ENCODE measurements around the gene SERPINA9.

Gene SERPINA9

GRCh38 chr14:94478420-94478819 is 2.4 kb upstream of the SERPINA9 start:
- Histone ChIP-seq H2AFZ (no peak overlapping the region), H3K27me3 (ENCODE audit: control insufficient read depth, insufficient read depth, low read length) (no peaks in the 10 kb centered on the region), H3K27ac (no peak overlapping the region), H3K4me2 (ENCODE audit: low read length) (no peak overlapping the region), H3K36me3 (ENCODE audit: control insufficient read depth, insufficient read depth, low read length) (no peaks in the 10 kb centered on the region), H3K9me3 (ENCODE audit: control insufficient read depth, low read length) (no peaks in the 10 kb centered on the region), H3K79me2 (no peaks in the 10 kb centered on the region), H3K9ac (no peak overlapping the region), H3K4me3 (ENCODE audit: low read depth, low read length) (no peak overlapping the region), H3K4me1 (no peaks in the 10 kb centered on the region)
- no peak for TF ChIP-seq CTCF (IDR thresholded peaks at IDR 0.05)

- Histone ChIP-seq H3K4me2 (ENCODE audit: low read length) (no peak overlapping the region), H3K27me3 (ENCODE audit: control insufficient read depth, insufficient read depth, low read length) (no peaks in the 10 kb centered on the region), H3K27ac (no peak overlapping the region), H2AFZ (no peak overlapping the region), H3K9ac (no peak overlapping the region), H3K4me1 (no peaks in the 10 kb centered on the region), H3K4me3 (ENCODE audit: low read depth, low read length) (no peak overlapping the region), H3K36me3 (ENCODE audit: control insufficient read depth, insufficient read depth, low read length) (no peaks in the 10 kb centered on the region), H3K79me2 (no peaks in the 10 kb centered on the region), H3K9me3 (ENCODE audit: control insufficient read depth, low read length) (no peaks in the 10 kb centered on the region)
- TF ChIP-seq CTCF (IDR thresholded peaks at IDR 0.05): no peak
Measured at GRCh38 chr14:94474581-94475031, 1.4 kb downstream of the SERPINA9 start.

- Histone ChIP-seq H3K27ac (no peak overlapping the region), H3K9ac (no peak overlapping the region), H2AFZ (no peak overlapping the region), H3K36me3 (ENCODE audit: control insufficient read depth, insufficient read depth, low read length) (no peaks in the 10 kb centered on the region), H3K79me2 (no peaks in the 10 kb centered on the region), H3K4me3 (ENCODE audit: low read depth, low read length) (no peak overlapping the region), H3K4me2 (ENCODE audit: low read length) (no peak overlapping the region), H3K27me3 (ENCODE audit: control insufficient read depth, insufficient read depth, low read length) (no peaks in the 10 kb centered on the region), H3K9me3 (ENCODE audit: control insufficient read depth, low read length) (no peaks in the 10 kb centered on the region), H3K4me1 (no peaks in the 10 kb centered on the region)
- no peak for TF ChIP-seq CTCF (IDR thresholded peaks at IDR 0.05)
Measured at GRCh38 chr14:94473666-94474410, 2.2 kb downstream of the SERPINA9 start.

GRCh38 chr14:94472842-94473241 is 3.2 kb downstream of the SERPINA9 start:
- Histone ChIP-seq H3K4me2 (ENCODE audit: low read length) (no peak overlapping the region), H3K79me2 (no peaks in the 10 kb centered on the region), H3K4me1 (no peaks in the 10 kb centered on the region), H2AFZ (no peak overlapping the region), H3K36me3 (ENCODE audit: control insufficient read depth, insufficient read depth, low read length) (no peaks in the 10 kb centered on the region), H3K9me3 (ENCODE audit: control insufficient read depth, low read length) (no peaks in the 10 kb centered on the region), H3K27me3 (ENCODE audit: control insufficient read depth, insufficient read depth, low read length) (no peaks in the 10 kb centered on the region), H3K27ac (no peak overlapping the region), H3K4me3 (ENCODE audit: low read depth, low read length) (no peak overlapping the region), H3K9ac (no peak overlapping the region)
- no peak for TF ChIP-seq CTCF (IDR thresholded peaks at IDR 0.05)

GRCh38 chr14:94471045-94471444 is 5.0 kb downstream of the SERPINA9 start:
- H2AFZ ChIP-seq: no peak overlapping the region
- H3K9me3 ChIP-seq (ENCODE audit: control insufficient read depth, low read length): no peaks in the 10 kb centered on the region
- no peaks in the 10 kb centered on the region for H3K27me3 ChIP-seq (ENCODE audit: control insufficient read depth, insufficient read depth, low read length)
- H3K36me3 ChIP-seq (ENCODE audit: control insufficient read depth, insufficient read depth, low read length): no peaks in the 10 kb centered on the region
- H3K4me1 ChIP-seq: no peaks in the 10 kb centered on the region
- H3K9ac ChIP-seq: no peak overlapping the region
- no peak for TF ChIP-seq CTCF (IDR thresholded peaks at IDR 0.05)
- no peak overlapping the region for H3K4me3 ChIP-seq (ENCODE audit: low read depth, low read length)
- H3K4me2 ChIP-seq (ENCODE audit: low read length): no peak overlapping the region
- no peak overlapping the region for H3K27ac ChIP-seq
- H3K79me2 ChIP-seq: no peaks in the 10 kb centered on the region
